H1 (cell line): ENCODE data around the gene CDH18. TPM values are rescaled to one million over a fixed set of nuclear protein-coding genes. Genes with fewer than 3 reads are reported as not detected.

Experiments used
- GABPA ChIP-seq: IDR thresholded peaks from 2 replicates; pipeline ENCODE4 v1.6.1; 2011; ENCODE audit warnings: mild to moderate bottlenecking, low read length, moderate library complexity, borderline replicate concordance; ENCODE audit not compliant: insufficient read depth
- POU5F1 ChIP-seq: IDR thresholded peaks from 2 replicates; pipeline ENCODE4 v1.6.1; 2011; ENCODE audit warnings: low read depth, mild to moderate bottlenecking, low read length, moderate library complexity
- SIX5 ChIP-seq: IDR thresholded peaks from 2 replicates; pipeline ENCODE4 v1.6.1; 2011; ENCODE audit warnings: mild to moderate bottlenecking, low read depth, low read length
- TEAD4 ChIP-seq: IDR thresholded peaks from 2 replicates; pipeline ENCODE4 v1.6.1; 2012; ENCODE audit warnings: low read depth, low read length, inconsistent platforms, mixed read lengths
- polyA plus RNA-seq, 7 experiments: library from polyadenylated mRNA; depleted of rRNA in 3 of 7; stranded (reverse) in 5 of 7; unstranded in 2 of 7; fragments of >200 nt in 5 of 7; fragments of 200-250 nt in 2 of 7; gene quantifications; 1 replicate in 5 of 7; 2 replicates in 1 of 7; 4 replicates in 1 of 7; pipeline versions ENCODE4 v1.2.1 to v1.2.3, GENCODE V29; 2011 to 2013; ENCODE audit warnings: missing spikeins in 2 of 7, mixed read lengths in 2 of 7
- total RNA-seq: library from RNA; stranded (reverse); fragmentation: NEBNext Ultra II Directional; extraction: Animal tissue kit (Norgen Biotek cat#: 25700); gene quantifications from 2 replicates; pipeline ENCODE4 v1.2.1, GENCODE V29; 2021
- TF ChIP-seq, protein P1 (sequence below): fragments of 300-600 bp; sonication (generic); IDR thresholded peaks from 2 replicates; pipeline ENCODE4 v1.7.1; 2012; ENCODE audit warnings: low read length, moderate library complexity, mild to moderate bottlenecking, inconsistent platforms; ENCODE audit not compliant: insufficient replicate concordance

Gene CDH18
- total and polyA plus RNA-seq, 2 of the 8 experiments (the other 6 are each of a cell fraction or from before 2014, with no cell fraction given) = 0.30 to 0.32 TPM

DNA sequence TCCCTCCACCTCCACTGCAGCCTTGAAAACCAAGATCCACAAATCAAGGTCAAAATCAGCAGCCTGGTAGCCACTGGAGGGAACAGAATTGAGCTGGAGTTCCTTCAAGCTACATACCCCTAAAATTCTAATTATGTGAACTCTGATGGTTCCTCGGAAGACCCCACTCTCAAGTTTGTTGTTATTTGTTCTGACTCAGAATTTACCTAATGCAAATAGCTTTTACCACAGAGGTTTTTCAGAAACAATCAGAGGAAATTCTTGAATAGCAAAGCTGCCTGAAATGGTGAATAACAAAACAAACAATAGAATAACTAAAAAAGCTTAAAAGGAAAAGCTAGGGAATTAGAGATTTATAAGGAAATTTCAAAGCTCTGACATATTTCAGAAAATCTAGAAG lies 220.0 kb downstream of the CDH18 start (continued):
- TF ChIP-seq, protein P1, sequence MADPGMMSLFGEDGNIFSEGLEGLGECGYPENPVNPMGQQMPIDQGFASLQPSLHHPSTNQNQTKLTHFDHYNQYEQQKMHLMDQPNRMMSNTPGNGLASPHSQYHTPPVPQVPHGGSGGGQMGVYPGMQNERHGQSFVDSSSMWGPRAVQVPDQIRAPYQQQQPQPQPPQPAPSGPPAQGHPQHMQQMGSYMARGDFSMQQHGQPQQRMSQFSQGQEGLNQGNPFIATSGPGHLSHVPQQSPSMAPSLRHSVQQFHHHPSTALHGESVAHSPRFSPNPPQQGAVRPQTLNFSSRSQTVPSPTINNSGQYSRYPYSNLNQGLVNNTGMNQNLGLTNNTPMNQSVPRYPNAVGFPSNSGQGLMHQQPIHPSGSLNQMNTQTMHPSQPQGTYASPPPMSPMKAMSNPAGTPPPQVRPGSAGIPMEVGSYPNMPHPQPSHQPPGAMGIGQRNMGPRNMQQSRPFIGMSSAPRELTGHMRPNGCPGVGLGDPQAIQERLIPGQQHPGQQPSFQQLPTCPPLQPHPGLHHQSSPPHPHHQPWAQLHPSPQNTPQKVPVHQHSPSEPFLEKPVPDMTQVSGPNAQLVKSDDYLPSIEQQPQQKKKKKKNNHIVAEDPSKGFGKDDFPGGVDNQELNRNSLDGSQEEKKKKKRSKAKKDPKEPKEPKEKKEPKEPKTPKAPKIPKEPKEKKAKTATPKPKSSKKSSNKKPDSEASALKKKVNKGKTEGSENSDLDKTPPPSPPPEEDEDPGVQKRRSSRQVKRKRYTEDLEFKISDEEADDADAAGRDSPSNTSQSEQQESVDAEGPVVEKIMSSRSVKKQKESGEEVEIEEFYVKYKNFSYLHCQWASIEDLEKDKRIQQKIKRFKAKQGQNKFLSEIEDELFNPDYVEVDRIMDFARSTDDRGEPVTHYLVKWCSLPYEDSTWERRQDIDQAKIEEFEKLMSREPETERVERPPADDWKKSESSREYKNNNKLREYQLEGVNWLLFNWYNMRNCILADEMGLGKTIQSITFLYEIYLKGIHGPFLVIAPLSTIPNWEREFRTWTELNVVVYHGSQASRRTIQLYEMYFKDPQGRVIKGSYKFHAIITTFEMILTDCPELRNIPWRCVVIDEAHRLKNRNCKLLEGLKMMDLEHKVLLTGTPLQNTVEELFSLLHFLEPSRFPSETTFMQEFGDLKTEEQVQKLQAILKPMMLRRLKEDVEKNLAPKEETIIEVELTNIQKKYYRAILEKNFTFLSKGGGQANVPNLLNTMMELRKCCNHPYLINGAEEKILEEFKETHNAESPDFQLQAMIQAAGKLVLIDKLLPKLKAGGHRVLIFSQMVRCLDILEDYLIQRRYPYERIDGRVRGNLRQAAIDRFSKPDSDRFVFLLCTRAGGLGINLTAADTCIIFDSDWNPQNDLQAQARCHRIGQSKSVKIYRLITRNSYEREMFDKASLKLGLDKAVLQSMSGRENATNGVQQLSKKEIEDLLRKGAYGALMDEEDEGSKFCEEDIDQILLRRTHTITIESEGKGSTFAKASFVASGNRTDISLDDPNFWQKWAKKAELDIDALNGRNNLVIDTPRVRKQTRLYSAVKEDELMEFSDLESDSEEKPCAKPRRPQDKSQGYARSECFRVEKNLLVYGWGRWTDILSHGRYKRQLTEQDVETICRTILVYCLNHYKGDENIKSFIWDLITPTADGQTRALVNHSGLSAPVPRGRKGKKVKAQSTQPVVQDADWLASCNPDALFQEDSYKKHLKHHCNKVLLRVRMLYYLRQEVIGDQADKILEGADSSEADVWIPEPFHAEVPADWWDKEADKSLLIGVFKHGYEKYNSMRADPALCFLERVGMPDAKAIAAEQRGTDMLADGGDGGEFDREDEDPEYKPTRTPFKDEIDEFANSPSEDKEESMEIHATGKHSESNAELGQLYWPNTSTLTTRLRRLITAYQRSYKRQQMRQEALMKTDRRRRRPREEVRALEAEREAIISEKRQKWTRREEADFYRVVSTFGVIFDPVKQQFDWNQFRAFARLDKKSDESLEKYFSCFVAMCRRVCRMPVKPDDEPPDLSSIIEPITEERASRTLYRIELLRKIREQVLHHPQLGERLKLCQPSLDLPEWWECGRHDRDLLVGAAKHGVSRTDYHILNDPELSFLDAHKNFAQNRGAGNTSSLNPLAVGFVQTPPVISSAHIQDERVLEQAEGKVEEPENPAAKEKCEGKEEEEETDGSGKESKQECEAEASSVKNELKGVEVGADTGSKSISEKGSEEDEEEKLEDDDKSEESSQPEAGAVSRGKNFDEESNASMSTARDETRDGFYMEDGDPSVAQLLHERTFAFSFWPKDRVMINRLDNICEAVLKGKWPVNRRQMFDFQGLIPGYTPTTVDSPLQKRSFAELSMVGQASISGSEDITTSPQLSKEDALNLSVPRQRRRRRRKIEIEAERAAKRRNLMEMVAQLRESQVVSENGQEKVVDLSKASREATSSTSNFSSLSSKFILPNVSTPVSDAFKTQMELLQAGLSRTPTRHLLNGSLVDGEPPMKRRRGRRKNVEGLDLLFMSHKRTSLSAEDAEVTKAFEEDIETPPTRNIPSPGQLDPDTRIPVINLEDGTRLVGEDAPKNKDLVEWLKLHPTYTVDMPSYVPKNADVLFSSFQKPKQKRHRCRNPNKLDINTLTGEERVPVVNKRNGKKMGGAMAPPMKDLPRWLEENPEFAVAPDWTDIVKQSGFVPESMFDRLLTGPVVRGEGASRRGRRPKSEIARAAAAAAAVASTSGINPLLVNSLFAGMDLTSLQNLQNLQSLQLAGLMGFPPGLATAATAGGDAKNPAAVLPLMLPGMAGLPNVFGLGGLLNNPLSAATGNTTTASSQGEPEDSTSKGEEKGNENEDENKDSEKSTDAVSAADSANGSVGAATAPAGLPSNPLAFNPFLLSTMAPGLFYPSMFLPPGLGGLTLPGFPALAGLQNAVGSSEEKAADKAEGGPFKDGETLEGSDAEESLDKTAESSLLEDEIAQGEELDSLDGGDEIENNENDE = peak; percentile 95
- TF ChIP-seq TEAD4 (0 out of 2 replicates have a peak, but pooled peaks have one; percentile 4), POU5F1 (0 out of 2 replicates have a peak, but pooled peaks have one; percentile 31), GABPA (no peak), SIX5 (no peak)
